ENCODE results near the gene PRSS16.

Gene PRSS16

GRCh38 chr6:27286141-27286540, 38.6 kb downstream of the PRSS16 start:
- DNase-seq: no peak

GRCh38 chr6:27287751-27288135, 40.2 kb downstream of the PRSS16 start:
- DNase-seq: no peak

DNA sequence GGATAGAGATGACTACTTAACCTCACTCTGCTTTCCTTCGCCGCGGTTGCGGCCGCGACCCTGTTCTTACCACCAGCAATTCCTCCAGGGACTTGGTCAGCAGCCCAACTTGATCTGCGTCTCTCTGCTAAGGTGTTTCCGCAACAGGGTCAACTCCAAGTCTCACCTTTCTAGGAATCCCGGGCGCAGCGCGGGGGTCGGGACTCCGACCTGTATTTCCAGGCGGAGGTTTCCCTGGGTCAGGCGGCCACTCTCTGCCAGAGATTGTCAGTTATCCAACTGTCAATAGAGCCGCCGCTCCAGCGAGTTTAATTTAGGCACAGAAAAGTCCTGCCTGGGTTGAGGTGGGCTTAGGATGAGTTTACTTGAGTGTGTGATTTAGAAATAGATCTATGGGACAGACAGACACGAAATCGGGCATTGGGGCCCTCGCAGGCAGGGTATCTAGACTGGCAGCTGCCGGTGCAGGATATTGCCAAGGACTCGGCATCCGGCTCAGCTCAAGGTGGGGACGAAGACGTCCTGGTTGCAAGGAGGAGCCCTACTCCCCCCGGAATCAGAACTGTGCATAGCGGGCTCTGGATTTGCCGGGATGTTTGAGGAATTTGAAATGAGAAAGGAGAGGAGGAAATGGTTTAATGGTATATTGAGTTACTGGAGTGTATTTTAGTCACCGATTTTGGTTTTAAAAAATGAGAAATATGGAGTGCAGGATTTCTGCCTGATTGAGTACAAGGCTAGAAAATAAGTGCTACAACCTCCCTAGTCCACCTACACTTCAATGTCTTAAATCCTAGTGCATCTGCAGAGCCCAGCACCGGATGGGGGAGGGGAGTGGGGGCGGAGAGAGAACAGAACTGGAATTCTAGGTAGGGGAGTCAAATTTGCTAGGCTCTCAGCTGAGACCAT, 40.9 kb downstream of the PRSS16 start:
- DNase-seq: no peak

DNA sequence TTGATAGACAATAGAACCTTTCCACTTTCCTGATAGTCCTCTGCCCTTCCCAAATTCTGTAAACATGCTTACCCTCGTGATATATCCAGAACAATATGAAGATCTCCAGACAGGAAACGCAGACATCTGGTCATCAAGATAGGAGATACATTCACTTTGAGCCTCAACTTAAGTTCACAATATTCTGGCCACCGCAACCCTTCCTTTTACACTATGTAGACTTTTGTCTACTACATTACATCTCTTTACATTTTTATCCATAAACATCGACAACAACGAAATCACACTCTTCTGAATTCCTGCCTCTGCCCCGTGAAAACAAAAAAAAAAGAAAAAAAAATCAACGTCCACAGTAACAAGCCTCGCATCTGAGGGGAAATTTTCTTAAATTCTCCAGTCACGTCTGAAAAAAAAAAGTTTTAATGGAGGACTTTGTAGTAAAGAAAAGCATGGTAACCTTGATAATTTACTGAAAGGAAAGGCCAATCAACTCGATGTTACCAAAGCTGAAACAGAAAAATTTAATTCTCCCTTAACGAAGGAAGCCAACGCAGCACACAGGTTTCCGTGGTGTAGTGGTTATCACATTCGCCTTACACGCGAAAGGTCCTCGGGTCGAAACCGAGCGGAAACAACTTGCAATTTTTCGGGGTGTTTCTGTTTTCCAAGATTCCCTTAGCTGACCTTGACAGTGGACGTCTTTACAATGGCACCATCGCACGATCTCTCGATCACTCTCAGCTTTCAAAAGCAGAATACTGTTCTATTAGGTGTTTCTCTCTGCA, 42.8 kb downstream of the PRSS16 start:
- no peak for DNase-seq

DNA sequence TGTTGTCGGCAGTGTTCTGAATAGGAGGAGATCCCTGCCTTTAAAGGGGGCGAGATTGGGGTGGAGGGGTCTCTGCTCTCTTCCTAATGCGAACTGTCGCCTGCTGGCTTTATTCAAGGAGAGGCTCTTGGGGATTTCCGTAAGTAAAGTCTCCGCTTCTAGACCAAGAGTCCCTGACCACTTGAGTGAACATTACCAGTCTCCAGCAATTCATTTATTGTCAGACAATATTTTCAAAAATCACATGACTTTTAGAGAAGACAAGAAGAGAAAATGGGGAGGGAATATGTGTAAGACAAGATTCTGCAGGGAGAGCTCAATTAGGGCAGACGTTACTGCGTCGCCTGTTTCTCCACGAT, 43.3 kb downstream of the PRSS16 start:
- DNase-seq: no peak

DNA sequence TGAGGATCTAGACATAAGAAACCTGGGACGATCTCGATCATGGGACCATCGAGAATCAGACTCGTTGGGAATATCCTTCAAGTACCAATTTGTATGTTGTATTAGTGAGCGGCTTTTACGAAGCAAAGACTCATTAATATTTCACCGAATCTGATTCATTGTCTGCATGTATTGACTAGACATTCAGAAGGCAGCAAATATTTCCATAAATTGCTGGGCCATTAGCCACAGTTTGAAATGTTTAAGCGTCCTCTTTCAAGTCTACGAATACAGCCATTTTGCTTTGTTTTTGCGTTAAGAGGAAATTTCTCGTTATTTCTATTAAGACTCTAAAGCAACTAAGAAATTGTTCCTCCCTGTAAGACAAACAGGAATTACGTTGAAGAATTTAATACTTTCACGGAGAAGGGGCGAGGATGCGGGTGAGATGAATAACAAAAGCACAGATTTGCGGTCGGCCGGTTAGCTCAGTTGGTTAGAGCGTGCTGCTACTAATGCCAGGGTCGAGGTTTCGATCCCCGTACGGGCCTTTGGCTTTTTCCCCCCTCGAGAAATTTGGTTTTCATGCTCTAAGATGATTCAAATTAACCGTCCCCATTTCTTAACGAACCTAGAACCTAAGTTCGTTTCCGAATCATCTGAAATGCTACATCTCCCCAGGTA, 46.1 kb downstream of the PRSS16 start:
- DNase-seq: peak; percentile 57

DNA sequence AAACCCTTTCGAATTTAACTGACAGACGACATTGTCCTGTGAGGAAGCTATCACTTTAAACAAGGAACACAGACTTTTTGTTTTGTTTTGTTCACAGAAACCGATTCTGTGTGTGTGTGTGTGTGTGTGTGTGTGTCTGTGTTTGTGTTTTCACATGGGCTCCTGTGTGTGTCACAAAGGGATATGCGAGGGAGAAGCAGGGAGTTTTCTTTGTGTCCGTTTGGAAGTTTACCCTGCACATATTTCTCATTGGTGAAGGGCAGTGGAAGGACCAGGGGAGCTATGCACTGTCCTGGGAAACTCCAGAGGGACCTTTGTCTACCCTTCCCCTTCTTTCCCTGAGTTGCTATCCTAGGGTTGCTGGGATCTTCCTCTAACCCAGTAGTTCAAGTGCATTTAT, 46.9 kb downstream of the PRSS16 start:
- DNase-seq: peak; percentile 5

DNA sequence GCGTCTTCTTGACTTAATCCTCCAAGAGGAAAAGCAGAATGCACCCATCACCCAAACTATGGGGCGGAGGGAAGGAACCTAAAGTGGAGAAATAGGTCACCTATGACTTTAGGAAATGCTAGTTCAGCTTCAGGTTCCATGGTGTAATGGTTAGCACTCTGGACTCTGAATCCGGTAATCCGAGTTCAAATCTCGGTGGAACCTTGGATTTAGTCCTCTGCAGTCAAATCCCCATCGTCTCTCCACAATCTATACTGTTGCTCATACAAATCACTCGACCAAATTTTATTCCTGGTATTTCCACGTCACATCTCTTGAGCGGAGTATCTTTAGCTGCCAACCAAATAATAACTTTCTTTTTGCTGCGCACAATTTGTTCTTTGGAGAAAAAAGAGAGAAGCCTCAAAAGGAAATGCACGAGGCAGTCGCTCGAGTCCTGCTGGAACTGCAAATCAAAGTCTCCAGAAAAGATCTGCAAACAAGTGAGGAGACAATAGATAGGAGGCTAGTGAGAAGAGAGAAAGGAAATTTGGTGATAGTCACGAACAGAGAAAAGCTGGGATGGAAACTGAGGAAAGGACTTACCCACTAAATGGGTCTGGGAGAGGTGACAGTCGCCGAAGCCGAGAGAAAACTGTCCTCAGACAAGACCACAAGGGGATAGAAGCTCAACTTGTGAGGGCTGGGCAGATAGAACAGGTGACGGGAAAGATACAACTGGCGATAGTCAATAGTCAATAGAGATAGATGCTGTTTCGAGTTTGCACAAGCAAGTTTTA, 48.0 kb downstream of the PRSS16 start:
- peak; percentile 64 for DNase-seq

- DNase-seq: no peak
Observed at GRCh38 chr6:27296106-27296783, 48.7 kb downstream of the PRSS16 start.

GRCh38 chr6:27297484-27297856, 50.0 kb downstream of the PRSS16 start:
- no peak for DNase-seq

GRCh38 chr6:27297857-27298730, 50.6 kb downstream of the PRSS16 start:
- peak; percentile 59 for DNase-seq

DNA sequence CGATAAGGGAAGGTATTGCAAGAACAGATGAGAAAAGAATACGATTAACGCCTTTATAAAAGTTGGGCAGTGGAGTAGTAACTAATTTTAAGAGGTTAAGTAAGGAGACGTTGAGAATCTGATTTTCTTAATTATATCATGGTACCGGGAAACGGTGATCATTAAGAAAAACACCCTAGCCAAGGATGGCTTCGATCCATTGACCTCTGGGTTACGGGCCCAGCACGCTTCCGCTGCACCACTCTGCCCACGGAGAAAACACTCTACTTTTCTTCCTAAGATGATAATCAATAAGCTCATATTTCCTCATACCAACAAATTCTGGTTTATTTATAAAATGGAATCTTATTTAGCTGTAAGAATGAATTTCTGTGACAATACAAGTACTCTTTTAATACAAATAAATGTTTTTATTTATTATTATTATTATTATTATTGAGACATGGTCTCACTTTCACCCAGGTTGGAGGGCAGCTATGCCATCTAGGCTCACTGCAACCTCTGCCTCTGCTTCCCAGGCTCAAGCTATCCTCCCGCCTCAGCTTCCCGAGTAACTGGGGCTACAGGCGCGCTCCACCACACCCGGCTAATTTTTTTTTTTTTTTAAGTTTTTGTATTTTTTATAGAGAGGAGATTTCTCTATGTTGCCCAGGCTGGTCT, 56.2 kb downstream of the PRSS16 start:
- no peak for DNase-seq
